Gastroesophageal sphincter (tissue), 4 donors: ENCODE results near the gene DBN1. TPM values are rescaled to one million over a fixed set of nuclear protein-coding genes. Genes with fewer than 3 reads are reported as not detected.

ENCODE experiments used
- ATAC-seq: fragments of 150-250 bp; one replicate; pipeline ENCODE4 v1.9.1; 2016; ENCODE audit warnings: mild to moderate bottlenecking, moderate library complexity
- H3K27ac ChIP-seq, 4 donors: fragments of 200-600 bp; sonication (generic) in 3 of 4; 1 replicate in 3 of 4; 2 replicates in 1 of 4; pipeline ENCODE4 v1.5.1; 2016 to 2019
- H3K27me3 ChIP-seq: fragments of 200-600 bp; sonication (generic); one replicate; pipeline ENCODE4 v1.5.1; 2019
- H3K36me3 ChIP-seq, 2 donors: fragments of 200-600 bp; sonication (generic); one replicate each; pipeline ENCODE4 v1.5.1; 2019; ENCODE audit warnings: control low read depth in 1 of 2
- H3K4me1 ChIP-seq, 3 donors: fragments of 200-600 bp; sonication (generic); 1 replicate in 2 of 3; 2 replicates in 1 of 3; pipeline ENCODE4 v1.5.1; 2016 to 2019; ENCODE audit warnings: control low read depth in 2 of 3
- H3K4me3 ChIP-seq, 2 donors: fragments of 200-600 bp; sonication (generic); one replicate each; pipeline ENCODE4 v1.5.1; 2019; ENCODE audit warnings: mild to moderate bottlenecking in 1 of 2, moderate library complexity in 1 of 2
- H3K9me3 ChIP-seq, 3 donors: fragments of 200-600 bp; sonication (generic); one replicate each; pipeline ENCODE4 v1.5.1; 2017 to 2019; ENCODE audit warnings: control low read depth in 2 of 3
- EP300 ChIP-seq: sonication (generic); formaldehyde crosslinking; IDR thresholded peaks from one replicate; pipeline ENCODE4 v1.6.1; 2017; ENCODE audit warnings: antibody characterized with exemption, mild to moderate bottlenecking
- POLR2A ChIP-seq, 2 donors: fragments of 450-650 bp; IDR thresholded peaks; one replicate each; pipeline ENCODE4 v1.6.1; 2017; ENCODE audit warnings: antibody characterized with exemption in 2 of 2, mild to moderate bottlenecking in 2 of 2, moderate library complexity in 1 of 2
- POLR2AphosphoS5 ChIP-seq: sonication (generic); formaldehyde crosslinking; IDR thresholded peaks from one replicate; pipeline ENCODE4 v1.6.1; 2017; ENCODE audit warnings: antibody characterized with exemption
- WGBS, 2 donors: methylation state at CpG; one replicate each; pipeline ENCODE4 v1.1.5; 2018; ENCODE audit warnings: low coverage in 1 of 2; 5-methylcytosine and 5-hydroxymethylcytosine counted together
- total RNA-seq, 4 donors: library from RNA; depleted of rRNA; stranded (reverse); fragments of >200 nt; gene quantifications; one replicate each; pipeline ENCODE4 v1.1.0, GENCODE V29; 2016
- TF ChIP-seq, protein P1 (sequence below), 4 experiments: fragments of 200-600 bp in 2 of 4; fragments of 450-650 bp in 2 of 4; sonication (generic) in 1 of 4; IDR thresholded peaks; one replicate each; pipeline ENCODE4 v1.5.1; 2017 to 2019; ENCODE audit warnings: antibody characterized with exemption in 4 of 4, mild to moderate bottlenecking in 2 of 4, moderate library complexity in 2 of 4

The DBN1 gene
- total RNA-seq, 4 donors from 2014 or later: 87.1 to 154 (median 124) TPM

DNA sequence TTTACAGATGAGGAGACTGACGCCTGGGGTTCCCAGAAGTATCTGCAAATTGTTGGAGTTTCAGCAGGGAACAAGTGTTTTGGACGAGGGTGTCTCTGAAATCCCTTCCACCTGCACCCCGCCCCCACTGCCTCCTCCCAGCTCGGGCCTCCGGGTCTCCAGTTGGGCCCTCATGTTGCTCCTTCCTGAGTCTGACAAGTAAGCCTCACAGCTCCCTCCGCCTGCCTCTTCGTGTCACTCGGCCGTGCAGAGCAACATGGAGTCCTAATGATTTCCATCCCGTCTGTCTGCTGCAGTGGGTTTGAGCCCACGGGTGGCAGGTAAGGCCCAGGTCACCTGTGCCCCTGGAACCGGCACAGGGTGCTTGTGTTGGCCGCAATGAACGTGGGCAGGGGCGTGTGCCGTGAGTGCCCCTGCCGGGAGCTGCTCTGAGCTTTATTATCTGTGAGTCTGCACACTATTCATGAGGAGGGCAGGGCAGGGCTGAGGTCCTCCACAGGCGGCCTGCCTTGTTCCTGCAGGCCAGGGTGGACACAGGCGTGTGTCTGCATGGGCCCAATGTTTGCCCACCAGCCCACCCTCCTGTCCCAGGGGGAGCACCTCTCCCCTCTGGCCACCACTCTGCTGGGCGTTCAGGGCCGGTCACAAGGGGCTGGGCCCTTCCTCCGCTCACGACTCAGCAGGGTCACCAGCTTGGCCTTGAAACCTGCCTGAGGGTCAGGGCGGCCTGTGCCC lies 30.1 kb upstream of the DBN1 start:
- peaks cover 0 to 17% (median 6%) of the 10 kb centered on the region in 3 donors for H3K4me1 ChIP-seq
- no peak for TF ChIP-seq POLR2A (IDR thresholded peaks at IDR 0.05)
- TF ChIP-seq EP300: no peak
- ATAC-seq: no peak
- WGBS, 2 donors: 85 to 86% methylated on average over 7 to 9 of the region's 24 CpGs
- no peak overlapping the region for H3K27ac ChIP-seq
- H3K36me3 ChIP-seq: peaks cover 0 to 4% of the 10 kb centered on the region in 2 donors
- H3K4me3 ChIP-seq: no peak overlapping the region
- no peaks in the 10 kb centered on the region for H3K9me3 ChIP-seq
- no peaks in the 10 kb centered on the region for H3K27me3 ChIP-seq

DNA sequence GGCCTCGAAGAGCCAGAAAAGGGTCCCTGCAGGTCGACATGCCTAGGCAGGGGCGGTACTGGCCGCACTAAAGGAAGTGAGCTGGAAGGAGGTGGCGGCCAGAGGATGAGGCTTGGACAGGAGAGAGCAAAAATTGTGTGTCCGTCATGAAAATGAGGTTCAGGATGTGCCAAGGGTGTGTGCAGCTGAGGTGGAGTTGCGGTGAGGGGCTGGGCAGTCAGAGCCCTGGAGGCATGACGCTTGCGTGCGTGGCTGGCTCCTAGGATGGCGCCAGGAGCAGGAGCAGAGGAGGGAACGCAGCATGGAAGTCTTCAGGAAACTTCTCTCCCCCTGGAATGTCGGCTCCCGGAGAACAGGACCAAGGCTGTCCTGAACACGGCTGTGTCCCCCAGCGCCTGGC lies 29.5 kb upstream of the DBN1 start:
- Histone ChIP-seq H3K4me3 (no peak overlapping the region), H3K27me3 (no peaks in the 10 kb centered on the region), H3K4me1 (peaks cover 0 to 23% (median 13%) of the 10 kb centered on the region in 3 donors), H3K27ac (no peak overlapping the region), H3K9me3 (no peaks in the 10 kb centered on the region), H3K36me3 (peaks cover 0 to 4% of the 10 kb centered on the region in 2 donors)
- no peak for ATAC-seq
- 71 to 75% methylated on average over 4 to 9 of the region's 16 CpGs for WGBS, 2 donors
- TF ChIP-seq EP300 (no peak), POLR2A (IDR thresholded peaks at IDR 0.05) (no peak), POLR2AphosphoS5 (no peak)
- TF ChIP-seq, protein P1, sequence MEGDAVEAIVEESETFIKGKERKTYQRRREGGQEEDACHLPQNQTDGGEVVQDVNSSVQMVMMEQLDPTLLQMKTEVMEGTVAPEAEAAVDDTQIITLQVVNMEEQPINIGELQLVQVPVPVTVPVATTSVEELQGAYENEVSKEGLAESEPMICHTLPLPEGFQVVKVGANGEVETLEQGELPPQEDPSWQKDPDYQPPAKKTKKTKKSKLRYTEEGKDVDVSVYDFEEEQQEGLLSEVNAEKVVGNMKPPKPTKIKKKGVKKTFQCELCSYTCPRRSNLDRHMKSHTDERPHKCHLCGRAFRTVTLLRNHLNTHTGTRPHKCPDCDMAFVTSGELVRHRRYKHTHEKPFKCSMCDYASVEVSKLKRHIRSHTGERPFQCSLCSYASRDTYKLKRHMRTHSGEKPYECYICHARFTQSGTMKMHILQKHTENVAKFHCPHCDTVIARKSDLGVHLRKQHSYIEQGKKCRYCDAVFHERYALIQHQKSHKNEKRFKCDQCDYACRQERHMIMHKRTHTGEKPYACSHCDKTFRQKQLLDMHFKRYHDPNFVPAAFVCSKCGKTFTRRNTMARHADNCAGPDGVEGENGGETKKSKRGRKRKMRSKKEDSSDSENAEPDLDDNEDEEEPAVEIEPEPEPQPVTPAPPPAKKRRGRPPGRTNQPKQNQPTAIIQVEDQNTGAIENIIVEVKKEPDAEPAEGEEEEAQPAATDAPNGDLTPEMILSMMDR (IDR thresholded peaks at IDR 0.05): no peak

DNA sequence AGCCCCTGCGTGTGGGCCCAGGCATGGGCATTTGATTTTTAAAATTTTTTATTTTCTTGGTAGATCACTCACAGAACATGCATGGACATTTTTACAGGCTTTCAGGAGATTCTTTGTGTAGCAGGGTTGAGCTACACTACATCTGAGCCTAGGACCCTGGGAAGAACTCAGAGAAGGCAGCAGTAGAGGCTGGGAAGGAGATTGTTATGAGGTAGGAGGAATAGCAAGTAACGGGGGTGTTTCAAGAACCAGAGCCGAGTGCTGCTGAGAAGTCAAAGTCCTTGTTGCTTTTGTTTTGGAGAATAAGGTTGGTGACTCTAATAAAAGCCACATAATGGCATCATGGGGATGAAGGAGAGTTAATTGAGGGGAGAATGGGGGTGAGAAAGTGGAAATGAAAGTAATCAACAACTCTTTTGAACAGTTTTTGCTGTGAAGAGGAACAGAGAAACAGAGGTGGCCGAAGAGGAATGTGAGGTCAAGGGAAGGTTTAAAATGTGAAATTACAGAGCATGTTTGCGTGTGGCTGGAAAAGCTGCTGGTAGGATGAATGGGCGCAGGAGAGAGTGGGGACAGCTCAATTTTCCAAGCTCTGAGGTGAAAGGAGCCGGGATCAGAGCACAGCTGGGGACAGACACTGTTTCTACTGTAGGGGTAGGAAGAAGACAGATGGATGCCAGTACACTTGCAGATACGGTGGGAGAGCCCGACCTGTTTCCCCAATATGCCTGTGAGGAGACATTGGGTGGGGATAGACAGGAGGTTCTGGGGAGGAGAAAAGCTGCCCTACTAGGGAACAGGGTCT lies 28.6 kb upstream of the DBN1 start:
- no peak overlapping the region for H3K27ac ChIP-seq
- peaks cover 0 to 26% (median 14%) of the 10 kb centered on the region in 3 donors for H3K4me1 ChIP-seq
- H3K9me3 ChIP-seq: no peaks in the 10 kb centered on the region
- peaks cover 0 to 4% of the 10 kb centered on the region in 2 donors for H3K36me3 ChIP-seq
- ATAC-seq: no peak
- H3K27me3 ChIP-seq: no peaks in the 10 kb centered on the region
- H3K4me3 ChIP-seq: no peak overlapping the region
- WGBS, 2 donors: 49 to 50% methylated on average over 6 to 9 of the region's 9 CpGs
- TF ChIP-seq POLR2AphosphoS5 (no peak), POLR2A (IDR thresholded peaks at IDR 0.05) (no peak)
- TF ChIP-seq, protein P1 (IDR thresholded peaks at IDR 0.05): no peak

DNA sequence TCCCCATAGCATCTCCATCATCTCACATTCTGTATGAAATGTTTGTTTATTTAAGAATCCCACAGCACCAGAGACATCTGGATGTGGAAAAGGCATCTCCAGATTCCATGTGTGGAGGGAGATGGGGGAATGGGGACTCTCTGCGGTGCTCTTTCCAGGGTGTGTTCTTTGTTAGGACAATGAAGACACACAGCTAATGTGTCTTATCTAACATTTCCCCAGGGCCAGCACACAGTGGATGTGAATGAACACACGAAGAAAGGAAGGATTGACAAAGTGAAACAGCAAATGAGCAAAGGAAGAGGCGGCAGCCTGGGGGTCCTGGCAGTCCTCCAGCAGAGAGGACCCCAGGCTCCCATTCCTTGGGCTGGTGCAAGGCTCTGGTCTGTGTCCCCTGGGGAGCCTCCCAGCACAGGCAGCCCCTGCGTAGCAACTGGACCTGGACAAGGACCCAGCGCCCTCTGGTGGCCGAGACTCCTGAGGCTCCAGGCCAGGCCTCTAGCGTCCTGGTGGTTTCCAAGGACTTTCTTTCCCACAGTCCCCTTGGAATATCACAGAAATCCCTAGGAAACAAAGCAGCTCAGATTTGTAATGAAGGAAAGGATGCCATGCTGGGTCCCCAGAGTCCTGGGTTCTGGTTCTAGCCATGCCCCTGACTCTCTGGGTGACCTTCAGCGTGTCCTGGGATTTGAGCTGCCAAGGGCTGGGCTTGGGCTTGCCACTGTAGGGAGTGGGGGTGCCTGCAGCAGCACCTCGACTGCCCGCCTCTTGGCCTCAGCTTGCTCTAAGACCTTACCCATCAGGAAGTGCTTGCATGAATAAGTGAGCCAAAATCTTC lies 27.5 kb upstream of the DBN1 start:
- Histone ChIP-seq H3K27ac (peak overlapping the region in 3 of 4 donors; percentile 44 to 76 (median 45)), H3K36me3 (peaks cover 0 to 4% of the 10 kb centered on the region in 2 donors), H3K9me3 (no peaks in the 10 kb centered on the region), H3K4me3 (no peak overlapping the region), H3K4me1 (peaks cover 0 to 34% (median 19%) of the 10 kb centered on the region in 3 donors), H3K27me3 (no peaks in the 10 kb centered on the region)
- peak; percentile 27 for ATAC-seq
- TF ChIP-seq, protein P1 (IDR thresholded peaks at IDR 0.05): peak in 3 of 4 experiments; percentile 93 to 97 (median 94)
- TF ChIP-seq POLR2AphosphoS5 (no peak), EP300 (no peak), POLR2A (IDR thresholded peaks at IDR 0.05) (no peak)
- WGBS, 2 donors: 0 to 23% methylated on average over 3 to 7 of the region's 10 CpGs

DNA sequence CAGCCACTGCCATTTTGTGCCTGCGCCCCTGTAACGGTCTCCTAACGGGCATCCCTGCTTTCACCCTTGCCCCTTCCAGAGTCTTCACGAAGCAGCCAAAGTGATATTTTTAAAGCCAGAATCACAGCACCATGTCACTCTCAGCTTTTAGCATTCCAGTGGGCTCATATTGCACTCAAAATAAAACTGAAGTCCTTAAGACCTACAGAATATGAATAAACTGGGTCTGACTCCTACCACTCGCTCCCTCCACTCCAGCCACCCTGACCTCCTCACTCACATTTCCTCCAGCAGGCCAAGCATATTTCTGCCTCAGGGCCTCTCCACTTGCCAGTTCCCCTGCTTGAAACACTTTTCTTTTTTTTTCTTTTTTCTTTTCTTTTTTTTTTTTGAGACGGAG lies 26.4 kb upstream of the DBN1 start:
- no peaks in the 10 kb centered on the region for H3K27me3 ChIP-seq
- H3K27ac ChIP-seq: peak overlapping the region in 2 of 4 donors; percentile 44 to 45
- peaks cover 0 to 4% of the 10 kb centered on the region in 2 donors for H3K36me3 ChIP-seq
- H3K4me3 ChIP-seq: no peak overlapping the region
- H3K9me3 ChIP-seq: no peaks in the 10 kb centered on the region
- TF ChIP-seq, protein P1 (IDR thresholded peaks at IDR 0.05): no peak
- TF ChIP-seq EP300 (no peak), POLR2A (IDR thresholded peaks at IDR 0.05) (no peak), POLR2AphosphoS5 (no peak)
- WGBS, 2 donors: 81 to 84% methylated on average over 5 to 6 of the region's 6 CpGs
- H3K4me1 ChIP-seq: peaks cover 0 to 45% (median 29%) of the 10 kb centered on the region in 3 donors
- no peak for ATAC-seq
